ENCODE data around the gene ZBED4. TPM values are rescaled to one million over a fixed set of nuclear protein-coding genes. Genes with fewer than 3 reads are reported as not detected.

The ZBED4 gene
- total and polyA plus RNA-seq, 2 of the 13 experiments (the other 11 are each of a cell fraction or from before 2014, with no cell fraction given), result 5.4 to 9.6 TPM

- no peak for TF ChIP-seq ZBTB49 (CRISPR knock-in tag; IDR thresholded peaks at IDR 0.05; ENCODE audit: borderline replicate concordance)
These were observed 39.4 kb downstream of the ZBED4 start (continued) for GRCh38 chr22:49893025-49893424.

- Histone ChIP-seq H3K4me3 (replicated peaks in 1 of 3; ENCODE audit: insufficient read depth in 1 of 3, low read depth in 2 of 3, low read length in 3 of 3) (no peak overlapping the region), H4K20me1 (ENCODE audit: insufficient read depth, low read length) (no peaks in the 10 kb centered on the region), H3K4me2 (ENCODE audit: low read depth, low read length) (no peak overlapping the region), H3K79me2 (ENCODE audit: insufficient read depth, low read length) (no peaks in the 10 kb centered on the region), H3K36me3 (replicated peaks in 1 of 2; ENCODE audit: control insufficient read depth in 1 of 2, insufficient read depth in 2 of 2, low read length in 2 of 2) (peaks cover 0 to 6% of the 10 kb centered on the region in 2 experiments; a peak in 3 of 5 replicates), H3K27me3 (ENCODE audit: control insufficient read depth in 1 of 2, insufficient read depth in 2 of 2, low read length in 2 of 2) (no peaks in the 10 kb centered on the region), H2AFZ (ENCODE audit: low read length) (no peak overlapping the region), H3K4me1 (ENCODE audit: insufficient read depth, low read length) (no peaks in the 10 kb centered on the region), H3K9me3 (ENCODE audit: low read length) (no peaks in the 10 kb centered on the region), H3K27ac (ENCODE audit: extremely low read length, insufficient read depth, low read length) (no peak overlapping the region), H3K9ac (ENCODE audit: insufficient read depth, low read depth, low read length) (no peak overlapping the region)
- DNase-seq (ENCODE audit: low spot score), result no peak
- ChIA-PET CTCF (ENCODE audit: low intra/inter-chr PET ratio, low total read pairs) (no interaction called here), POLR2A (no interaction called here)
- peak; percentile 38 for ATAC-seq
- intact Hi-C loops (cut with micrococcal nuclease; ENCODE audit: unreplicated experiment) (no loop called here), in situ Hi-C loops (cut with HindIII; ENCODE audit: extremely low pct_ligation_motif_present, low pct_unique_long_range_greater_than_20kb) (no loop called here)
- FAIRE-seq, result no peak
- peak; percentile 72 for TF ChIP-seq AGO2 (optimal IDR thresholded peaks at IDR 0.05; ENCODE audit: low read depth, low read length)
- no peak for TF ChIP-seq ZBTB25 (CRISPR knock-in tag; IDR thresholded peaks at IDR 0.05)
- TF ChIP-seq RBM22 (optimal IDR thresholded peaks at IDR 0.05; ENCODE audit: low read length), result peak; percentile 84
- BruUV-seq (replicated peaks), result TSS peak; percentile 28
- WGBS (ENCODE audit: low lambda C conversion rate), result 88% methylated on average over 8 of the region's 8 CpGs
These were observed 40.8 kb downstream of the ZBED4 start for GRCh38 chr22:49894322-49895054.

Measured in HepG2 (cell line).